NT2/D1 (cell line): ENCODE data around the gene RAPGEF4.
"Not testable (repeated sequence)": the region's sequence is repeated elsewhere in the genome, so short reads cannot be mapped to it uniquely, and the experiment has no call there.

Experiments
- DNase-seq: peaks from one replicate; pipeline ENCODE4 v3.0.0-alpha.2; 2011; ENCODE audit warnings: low read depth, low spot score
- H3K27me3 ChIP-seq: 2 replicates; pipeline ENCODE4 v1.6.0; 2011; ENCODE audit warnings: mild to moderate bottlenecking; ENCODE audit not compliant: insufficient read length, insufficient read depth
- H3K36me3 ChIP-seq: 2 replicates; pipeline ENCODE4 v1.6.1; 2011; ENCODE audit warnings: mild to moderate bottlenecking, low read length, mixed read lengths; ENCODE audit not compliant: insufficient read depth, insufficient read length
- H3K4me1 ChIP-seq: 2 replicates; pipeline ENCODE4 v1.5.1; 2011; ENCODE audit not compliant: insufficient read depth, insufficient read length
- H3K4me3 ChIP-seq: 2 replicates; pipeline ENCODE4 v1.5.1; 2011; ENCODE audit warnings: low read depth; ENCODE audit not compliant: insufficient read length
- H3K9ac ChIP-seq: 2 replicates; pipeline ENCODE4 v1.6.0; 2011; ENCODE audit warnings: low read depth; ENCODE audit not compliant: insufficient read length
- H3K9me3 ChIP-seq: 2 replicates; pipeline ENCODE4 v1.5.1; 2011; ENCODE audit warnings: mild to moderate bottlenecking, low read length; ENCODE audit not compliant: insufficient read depth
- SUZ12 ChIP-seq: IDR thresholded peaks from 2 replicates; pipeline ENCODE4 v1.6.1; 2011; ENCODE audit not compliant: insufficient read length, insufficient read depth; ENCODE audit errors: extremely low read depth
- YY1 ChIP-seq: IDR thresholded peaks from 2 replicates; pipeline ENCODE4 v1.6.1; 2011; ENCODE audit not compliant: insufficient read length, insufficient read depth
- ZNF274 ChIP-seq: IDR thresholded peaks from 2 replicates; pipeline ENCODE4 v1.6.1; 2011; ENCODE audit warnings: mild to moderate bottlenecking, low read depth, low read length

Gene RAPGEF4

DNA sequence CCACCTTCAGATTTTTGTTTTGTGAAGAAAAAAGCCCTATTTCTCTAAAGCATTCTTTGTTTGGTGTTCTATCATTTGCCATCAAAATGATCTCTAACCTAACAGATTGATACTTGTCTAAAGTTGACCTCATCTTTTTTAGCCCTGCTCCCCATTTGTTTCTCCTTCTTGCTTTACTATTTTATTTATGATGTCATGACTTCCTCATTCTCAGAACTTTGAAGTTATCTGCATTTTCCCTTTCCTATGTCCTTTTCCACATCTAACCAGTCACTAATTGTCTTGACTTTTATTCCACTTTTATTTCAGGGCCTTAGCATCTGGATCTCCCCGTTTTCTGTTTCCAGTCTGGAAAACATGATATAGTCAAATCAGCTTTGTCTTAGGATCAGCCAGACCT, 8.3 kb downstream of the RAPGEF4 start:
- peaks cover 24% of the 10 kb centered on the region for H3K9me3 ChIP-seq
- no peak for DNase-seq
- TF ChIP-seq ZNF274 (no peak), YY1 (no peak)
- no peaks in the 10 kb centered on the region for H3K4me1 ChIP-seq
- no peaks in the 10 kb centered on the region for H3K27me3 ChIP-seq
- H3K4me3 ChIP-seq: no peak overlapping the region
- H3K9ac ChIP-seq: no peak overlapping the region
- no peaks in the 10 kb centered on the region for H3K36me3 ChIP-seq

DNA sequence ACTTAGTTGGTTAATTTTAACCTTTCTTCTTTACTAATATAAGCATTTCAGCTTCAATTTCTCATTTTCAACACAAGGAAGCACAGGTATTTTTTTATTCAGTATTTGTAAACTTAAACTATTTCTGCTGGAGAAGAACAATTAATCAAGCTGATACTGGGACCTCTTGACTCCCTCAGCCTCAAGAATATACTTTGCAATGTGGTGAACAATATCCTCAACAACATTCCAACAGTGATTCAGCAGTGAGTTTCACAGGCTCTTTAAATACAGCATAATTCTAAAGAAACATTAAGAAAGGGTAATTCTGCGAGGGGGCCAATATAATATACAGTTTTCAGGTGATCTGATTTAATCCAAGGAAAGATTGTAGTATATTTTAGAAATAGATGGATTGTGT, 10.0 kb downstream of the RAPGEF4 start:
- TF ChIP-seq ZNF274 (no peak), SUZ12 (no peak), YY1 (no peak)
- Histone ChIP-seq H3K4me3 (no peak overlapping the region), H3K9ac (no peak overlapping the region), H3K27me3 (no peaks in the 10 kb centered on the region), H3K4me1 (no peaks in the 10 kb centered on the region), H3K9me3 (peaks cover 36% of the 10 kb centered on the region), H3K36me3 (no peaks in the 10 kb centered on the region)
- no peak for DNase-seq

DNA sequence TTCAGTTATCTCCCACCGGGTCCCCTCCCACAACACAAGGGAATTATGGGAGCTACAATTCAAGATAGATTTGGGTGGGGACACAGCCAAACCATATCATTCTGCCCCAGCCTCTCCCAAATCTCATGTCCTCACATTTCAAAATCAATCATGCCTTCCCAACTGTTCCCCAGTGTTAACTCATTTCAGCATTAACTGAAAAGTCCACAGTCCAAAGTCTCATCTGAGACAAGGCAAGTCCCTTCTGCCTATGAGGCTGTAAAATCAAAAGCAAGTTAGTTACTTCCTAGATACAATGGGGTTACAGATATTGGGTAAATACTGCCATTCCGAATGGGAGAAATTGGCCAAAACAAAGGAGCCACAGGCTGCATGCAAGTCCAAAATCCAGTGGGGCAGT, 12.9 kb downstream of the RAPGEF4 start:
- not testable (repeated sequence) for H3K9ac ChIP-seq, H3K4me3 ChIP-seq, H3K27me3 ChIP-seq, H3K36me3 ChIP-seq, H3K4me1 ChIP-seq, DNase-seq
- peaks cover 41% of the 10 kb centered on the region for H3K9me3 ChIP-seq

DNA sequence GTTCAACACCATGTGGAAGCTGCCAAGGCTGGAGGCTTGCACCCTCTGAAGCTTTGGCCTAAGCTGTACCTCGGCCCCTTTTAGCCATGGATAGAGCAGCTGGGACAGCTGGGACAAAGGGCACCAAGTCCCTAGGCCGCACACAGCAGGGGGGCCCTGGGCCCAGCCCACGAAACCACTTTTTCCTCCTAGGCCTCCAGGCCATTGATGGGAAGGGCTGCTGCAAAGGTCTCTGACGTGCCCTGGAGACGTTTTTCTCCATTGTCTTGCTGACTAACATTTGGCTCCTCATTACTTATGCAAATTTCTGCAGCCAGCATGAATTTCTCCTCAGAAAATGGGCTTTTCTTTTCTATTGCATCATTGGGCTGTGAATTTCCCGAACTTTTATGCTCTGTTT, 13.7 kb downstream of the RAPGEF4 start:
- Histone ChIP-seq H3K9ac (no peak overlapping the region), H3K4me1 (no peaks in the 10 kb centered on the region), H3K27me3 (no peaks in the 10 kb centered on the region), H3K9me3 (peaks cover 39% of the 10 kb centered on the region), H3K36me3 (no peaks in the 10 kb centered on the region), H3K4me3 (no peak overlapping the region)
- peak; percentile 44 for DNase-seq
- TF ChIP-seq SUZ12: no peak
- no peak for TF ChIP-seq YY1
- TF ChIP-seq ZNF274: no peak

DNA sequence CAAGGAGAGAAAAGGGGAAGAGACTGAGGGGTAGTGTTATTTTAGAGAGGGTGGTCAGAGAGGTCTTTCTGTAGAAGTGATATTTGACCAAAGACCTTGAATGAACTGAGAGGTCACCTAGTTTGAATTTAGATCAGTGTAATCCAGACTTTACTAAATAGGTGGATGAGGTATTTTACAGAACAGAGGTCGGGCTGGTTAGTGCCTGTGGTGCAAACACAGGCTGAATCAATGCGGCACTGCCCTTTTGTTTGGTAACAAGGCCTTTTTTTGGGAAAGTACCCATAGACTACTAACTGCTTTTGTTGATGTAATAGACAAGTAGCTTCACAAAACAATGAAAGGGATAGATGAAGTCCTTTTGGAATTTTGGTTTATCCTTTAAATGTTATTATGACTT, 15.9 kb downstream of the RAPGEF4 start:
- DNase-seq: no peak
- Histone ChIP-seq H3K4me1 (no peaks in the 10 kb centered on the region), H3K27me3 (no peaks in the 10 kb centered on the region), H3K9ac (no peak overlapping the region), H3K4me3 (no peak overlapping the region), H3K36me3 (no peaks in the 10 kb centered on the region), H3K9me3 (peaks cover 33% of the 10 kb centered on the region; the same call in 1 of the 2 replicates)
- TF ChIP-seq YY1 (no peak), SUZ12 (no peak), ZNF274 (no peak)

DNA sequence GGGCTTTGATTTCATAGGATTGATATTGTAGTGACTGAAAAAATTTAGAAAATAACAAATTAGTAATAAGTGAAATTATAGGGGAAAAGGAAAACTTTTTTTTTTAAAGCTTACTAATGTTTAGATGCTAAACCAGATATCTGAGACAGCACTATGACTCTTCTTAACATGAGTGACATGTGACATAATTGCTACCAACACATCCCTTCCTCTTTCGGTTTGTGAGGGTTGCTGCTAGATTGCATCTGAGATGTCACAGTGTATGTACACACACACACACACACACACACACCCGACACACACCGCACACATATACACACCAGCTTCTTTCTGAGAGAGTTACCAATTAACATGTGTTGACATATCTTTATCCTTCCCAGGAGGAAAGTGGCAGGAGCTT, 18.0 kb downstream of the RAPGEF4 start:
- TF ChIP-seq YY1 (no peak), SUZ12 (no peak), ZNF274 (no peak)
- no peaks in the 10 kb centered on the region for H3K27me3 ChIP-seq
- H3K4me3 ChIP-seq: no peak overlapping the region
- H3K9ac ChIP-seq: no peak overlapping the region
- H3K36me3 ChIP-seq: no peaks in the 10 kb centered on the region
- peaks cover 20% of the 10 kb centered on the region; the same call in 1 of the 2 replicates for H3K9me3 ChIP-seq
- H3K4me1 ChIP-seq: no peaks in the 10 kb centered on the region
- no peak for DNase-seq

DNA sequence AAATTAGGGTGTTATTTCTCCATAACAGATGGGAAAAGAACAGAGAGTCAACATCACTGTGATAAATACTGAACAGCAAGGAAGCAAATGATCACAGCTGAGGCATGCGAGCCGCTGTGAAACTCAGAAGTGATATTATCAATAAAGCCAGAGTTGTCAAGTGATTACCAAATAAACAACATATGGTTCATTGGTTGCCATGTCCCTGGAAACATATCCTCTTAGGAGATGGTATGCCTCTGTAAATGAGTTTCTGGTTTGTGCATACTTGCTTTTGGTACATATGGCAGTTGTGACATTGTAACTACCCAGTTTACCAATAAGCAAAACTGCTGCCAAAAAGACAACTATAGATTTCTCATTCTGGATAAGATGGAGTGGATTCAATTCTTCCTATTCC, 23.8 kb downstream of the RAPGEF4 start:
- Histone ChIP-seq H3K9me3 (peaks cover 7% of the 10 kb centered on the region; the same call in 1 of the 2 replicates), H3K27me3 (no peaks in the 10 kb centered on the region), H3K4me3 (no peak overlapping the region), H3K4me1 (no peaks in the 10 kb centered on the region), H3K36me3 (no peaks in the 10 kb centered on the region), H3K9ac (no peak overlapping the region)
- no peak for DNase-seq
- TF ChIP-seq YY1 (no peak), SUZ12 (no peak), ZNF274 (no peak)

DNA sequence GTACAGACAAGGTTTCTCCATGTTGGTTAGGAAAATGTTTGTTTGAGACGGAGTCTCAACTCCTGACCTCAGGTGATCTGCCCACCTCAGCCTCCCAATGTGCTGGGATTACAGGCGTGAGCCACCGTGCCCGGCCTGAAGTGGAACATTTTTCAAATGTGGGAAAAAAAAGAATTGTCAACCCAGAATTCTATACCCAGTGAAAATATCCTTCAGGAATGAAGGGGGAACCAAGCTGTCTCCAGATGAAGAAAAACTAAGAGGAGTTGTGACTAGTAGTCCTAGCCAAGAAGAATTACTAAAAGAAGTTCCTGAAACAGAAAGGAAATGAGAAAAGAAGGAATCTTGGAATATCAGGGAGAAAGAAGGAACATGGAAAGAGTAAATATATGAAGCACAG, 25.7 kb downstream of the RAPGEF4 start:
- Histone ChIP-seq H3K4me3 (no peak overlapping the region), H3K36me3 (no peaks in the 10 kb centered on the region), H3K4me1 (no peaks in the 10 kb centered on the region), H3K9ac (no peak overlapping the region), H3K9me3 (peaks cover 7% of the 10 kb centered on the region; the same call in 1 of the 2 replicates), H3K27me3 (no peaks in the 10 kb centered on the region)
- no peak for TF ChIP-seq ZNF274
- no peak for TF ChIP-seq SUZ12
- no peak for TF ChIP-seq YY1
- DNase-seq: no peak
